SU-DHL-6 (cell line): ENCODE data around the gene HSD17B14.

Experiments used
- H2AFZ ChIP-seq: fragments of 200-600 bp; sonication (generic); 2 replicates; pipeline ENCODE4 v1.6.1; 2014; ENCODE audit warnings: low read depth, mild to moderate bottlenecking, moderate library complexity, mixed read lengths, antibody characterized with exemption, low read length; ENCODE audit not compliant: severe bottlenecking
- H3F3A ChIP-seq: fragments of 200-600 bp; shearing (Covaris generic); 2 replicates; pipeline ENCODE4 v1.6.0; 2016; ENCODE audit warnings: antibody characterized with exemption, mild to moderate bottlenecking; ENCODE audit not compliant: insufficient read depth
- H3K27ac ChIP-seq: fragments of 200-600 bp; sonication (generic); 2 replicates; pipeline ENCODE4 v1.5.1; 2016; ENCODE audit warnings: low read depth, mild to moderate bottlenecking, low read length, moderate library complexity, mixed read lengths
- H3K27me3 ChIP-seq: fragments of 200-600 bp; sonication (generic), shearing (Covaris generic); 2 replicates; pipeline ENCODE4 v1.6.0; 2014; ENCODE audit warnings: mild to moderate bottlenecking, low read length
- H3K36me3 ChIP-seq: fragments of 200-600 bp; sonication (generic); 2 replicates; pipeline ENCODE4 v1.6.1; 2014; ENCODE audit warnings: mild to moderate bottlenecking, low read length, mixed read lengths
- H3K4me2 ChIP-seq: fragments of 300-600, 200-600 bp; shearing (Covaris generic), sonication (generic); 2 replicates; pipeline ENCODE4 v1.6.0; 2014; ENCODE audit warnings: low read length, low read depth, mild to moderate bottlenecking; ENCODE audit not compliant: poor library complexity, severe bottlenecking
- H3K4me3 ChIP-seq: fragments of 200-600 bp; sonication (generic); 2 replicates; pipeline ENCODE4 v1.5.1; 2014; ENCODE audit warnings: antibody characterized with exemption, low read length, mild to moderate bottlenecking, mixed read lengths; ENCODE audit not compliant: insufficient read depth, poor library complexity, severe bottlenecking
- H3K79me2 ChIP-seq: fragments of 200-600 bp; sonication (generic); 2 replicates; pipeline ENCODE4 v1.6.1; 2014; ENCODE audit warnings: mild to moderate bottlenecking, low read length, moderate library complexity; ENCODE audit not compliant: insufficient read depth
- H3K9ac ChIP-seq: fragments of 200-600 bp; sonication (generic); 2 replicates; pipeline ENCODE4 v1.7.0; 2014; ENCODE audit warnings: mild to moderate bottlenecking, low read length
- H3K9me2 ChIP-seq: fragments of 200-600 bp; sonication (generic); replicated peaks from 2 replicates; pipeline ENCODE4 v1.6.1; 2014; ENCODE audit warnings: low read length; ENCODE audit not compliant: insufficient read depth
- H3K9me3 ChIP-seq: fragments of 200-600 bp; sonication (generic); 2 replicates; pipeline ENCODE4 v1.6.1; 2014; ENCODE audit warnings: low read length, mixed read lengths; ENCODE audit not compliant: insufficient read depth
- H4K20me1 ChIP-seq: fragments of 200-600 bp; sonication (generic); 2 replicates; pipeline ENCODE4 v1.6.1; 2014; ENCODE audit warnings: low read depth, mild to moderate bottlenecking, antibody characterized with exemption, low read length, moderate library complexity, mixed read lengths
- CTCF ChIP-seq: fragments of 200-600 bp; sonication (generic); IDR thresholded peaks from one replicate; pipeline ENCODE4 v1.5.1; 2017; ENCODE audit warnings: antibody characterized with exemption, mild to moderate bottlenecking, low read length, moderate library complexity; ENCODE audit not compliant: insufficient read depth, poor library complexity, severe bottlenecking
- EZH2phosphoT487 ChIP-seq: fragments of 200-600 bp; sonication (generic), shearing (Covaris generic); conservative IDR thresholded peaks from 2 replicates; pipeline ENCODE4 v1.6.1; 2018; ENCODE audit warnings: mild to moderate bottlenecking, antibody characterized with exemption, low read length, moderate library complexity, mixed read lengths

The HSD17B14 gene

GRCh38 chr19:48777139-48777538 is 59.2 kb downstream of the HSD17B14 start:
- H3K9me3 ChIP-seq: no peaks in the 10 kb centered on the region
- H4K20me1 ChIP-seq: no peaks in the 10 kb centered on the region
- no peaks in the 10 kb centered on the region for H3K27me3 ChIP-seq
- no peaks in the 10 kb centered on the region for H3K36me3 ChIP-seq
- H3K79me2 ChIP-seq: no peaks in the 10 kb centered on the region
- no peak overlapping the region for H2AFZ ChIP-seq
- no peak overlapping the region for H3K27ac ChIP-seq
- no peaks in the 10 kb centered on the region for H3F3A ChIP-seq
- H3K4me3 ChIP-seq: no peak overlapping the region
- no peak overlapping the region for H3K4me2 ChIP-seq
- no peak overlapping the region for H3K9ac ChIP-seq
- no peaks in the 10 kb centered on the region for H3K9me2 ChIP-seq
- TF ChIP-seq EZH2phosphoT487: no peak
- no peak for TF ChIP-seq CTCF

DNA sequence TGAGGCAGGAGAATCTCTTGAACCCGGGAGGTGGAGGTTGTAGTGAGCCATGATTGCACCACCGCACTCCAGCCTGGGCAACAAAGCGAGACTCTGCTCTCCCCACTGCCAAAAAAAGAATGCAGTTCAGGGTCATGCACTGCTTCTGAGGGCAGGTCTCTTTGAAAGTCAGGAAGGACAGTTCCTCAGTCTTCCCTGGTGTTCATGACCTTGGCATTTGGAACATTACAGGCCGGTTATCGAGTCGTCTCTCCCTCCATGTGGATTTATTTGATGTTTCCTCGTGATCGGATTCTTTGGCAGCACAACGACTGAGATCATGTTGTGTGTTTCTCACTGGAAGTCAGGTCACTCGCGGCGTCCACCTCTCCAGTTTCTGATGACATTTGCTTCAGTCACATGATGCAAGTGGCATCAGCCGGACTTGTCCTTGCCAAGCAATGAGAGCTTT is 63.8 kb downstream of the HSD17B14 start:
- TF ChIP-seq CTCF: no peak
- no peak for TF ChIP-seq EZH2phosphoT487
- H3F3A ChIP-seq: no peaks in the 10 kb centered on the region
- H2AFZ ChIP-seq: no peak overlapping the region
- H3K36me3 ChIP-seq: no peaks in the 10 kb centered on the region
- no peaks in the 10 kb centered on the region for H3K9me2 ChIP-seq
- H3K9me3 ChIP-seq: no peaks in the 10 kb centered on the region
- no peaks in the 10 kb centered on the region for H3K79me2 ChIP-seq
- H3K27me3 ChIP-seq: no peaks in the 10 kb centered on the region
- no peak overlapping the region for H3K4me2 ChIP-seq
- H3K27ac ChIP-seq: no peak overlapping the region
- no peak overlapping the region for H3K4me3 ChIP-seq
- no peaks in the 10 kb centered on the region for H4K20me1 ChIP-seq
- no peak overlapping the region for H3K9ac ChIP-seq

DNA sequence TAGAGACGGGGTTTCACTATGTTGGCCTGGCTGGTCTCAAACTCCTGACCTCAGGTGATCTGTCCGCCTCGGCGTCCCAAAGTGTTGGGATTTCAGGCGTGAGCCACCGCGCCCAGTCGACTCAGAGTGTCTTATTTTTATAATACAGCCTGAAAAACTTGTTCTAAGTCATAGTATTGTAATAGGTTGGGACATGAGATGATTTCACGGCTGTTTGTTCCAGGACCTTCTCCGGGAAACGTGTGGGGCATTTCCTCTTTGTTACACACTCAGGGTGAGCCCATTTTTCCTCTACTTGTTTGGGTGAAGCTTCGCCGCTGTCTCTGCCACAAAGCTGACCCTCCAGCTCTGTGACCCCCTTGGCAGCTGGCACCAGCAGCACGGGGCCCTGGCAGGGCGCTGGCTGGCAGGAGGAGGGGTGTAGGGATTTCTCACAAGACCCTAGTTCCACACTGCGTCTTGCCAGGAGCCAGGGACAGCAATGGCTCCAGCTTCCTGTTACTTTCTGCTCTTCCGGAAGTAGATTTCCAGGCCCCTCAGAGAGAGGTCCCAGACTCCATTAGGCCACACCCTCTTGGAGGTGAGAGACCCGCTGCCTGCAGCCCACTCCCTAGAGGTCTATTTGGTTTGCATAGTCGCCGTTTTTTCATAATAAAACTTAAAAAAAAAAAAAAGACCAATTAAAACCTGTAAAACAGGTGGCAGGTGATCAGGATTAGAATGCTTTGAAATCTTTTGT is 65.4 kb downstream of the HSD17B14 start:
- no peak overlapping the region for H3K9ac ChIP-seq
- H2AFZ ChIP-seq: no peak overlapping the region
- TF ChIP-seq EZH2phosphoT487: no peak
- no peak for TF ChIP-seq CTCF
- no peak overlapping the region for H3K4me3 ChIP-seq
- no peaks in the 10 kb centered on the region for H4K20me1 ChIP-seq
- H3K79me2 ChIP-seq: no peaks in the 10 kb centered on the region
- no peaks in the 10 kb centered on the region for H3F3A ChIP-seq
- H3K4me2 ChIP-seq: no peak overlapping the region
- no peaks in the 10 kb centered on the region for H3K27me3 ChIP-seq
- H3K9me2 ChIP-seq: no peaks in the 10 kb centered on the region
- no peaks in the 10 kb centered on the region for H3K36me3 ChIP-seq
- H3K27ac ChIP-seq: no peak overlapping the region
- H3K9me3 ChIP-seq: no peaks in the 10 kb centered on the region
